ENCODE results near the gene TRIP4. TPM values are rescaled to one million over a fixed set of nuclear protein-coding genes. Genes with fewer than 3 reads are reported as not detected.

TRIP4 gene
- polyA plus RNA-seq, 3 donors: 23.0 to 40.1 (median 35.6) TPM

DNA sequence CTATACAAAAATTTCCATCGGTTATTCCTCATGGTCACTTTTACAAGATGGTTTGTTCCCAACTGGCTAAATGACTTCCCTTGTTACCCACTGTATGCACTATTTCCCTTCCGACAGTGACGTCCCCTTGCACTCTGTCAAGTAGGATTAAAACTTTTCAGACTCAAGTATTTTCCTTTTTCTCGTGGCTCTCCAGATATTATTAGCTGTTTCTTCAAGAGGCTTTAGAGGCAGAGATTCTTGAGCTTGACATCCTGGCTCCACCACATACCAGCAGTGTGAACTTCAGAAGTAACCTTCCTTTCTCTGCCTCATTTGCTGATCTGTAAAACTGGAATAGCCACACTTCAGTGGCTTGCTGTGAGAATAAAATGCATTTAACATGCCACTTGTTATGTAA, 45.7 kb upstream of the TRIP4 start:
- TF ChIP-seq, protein P1, sequence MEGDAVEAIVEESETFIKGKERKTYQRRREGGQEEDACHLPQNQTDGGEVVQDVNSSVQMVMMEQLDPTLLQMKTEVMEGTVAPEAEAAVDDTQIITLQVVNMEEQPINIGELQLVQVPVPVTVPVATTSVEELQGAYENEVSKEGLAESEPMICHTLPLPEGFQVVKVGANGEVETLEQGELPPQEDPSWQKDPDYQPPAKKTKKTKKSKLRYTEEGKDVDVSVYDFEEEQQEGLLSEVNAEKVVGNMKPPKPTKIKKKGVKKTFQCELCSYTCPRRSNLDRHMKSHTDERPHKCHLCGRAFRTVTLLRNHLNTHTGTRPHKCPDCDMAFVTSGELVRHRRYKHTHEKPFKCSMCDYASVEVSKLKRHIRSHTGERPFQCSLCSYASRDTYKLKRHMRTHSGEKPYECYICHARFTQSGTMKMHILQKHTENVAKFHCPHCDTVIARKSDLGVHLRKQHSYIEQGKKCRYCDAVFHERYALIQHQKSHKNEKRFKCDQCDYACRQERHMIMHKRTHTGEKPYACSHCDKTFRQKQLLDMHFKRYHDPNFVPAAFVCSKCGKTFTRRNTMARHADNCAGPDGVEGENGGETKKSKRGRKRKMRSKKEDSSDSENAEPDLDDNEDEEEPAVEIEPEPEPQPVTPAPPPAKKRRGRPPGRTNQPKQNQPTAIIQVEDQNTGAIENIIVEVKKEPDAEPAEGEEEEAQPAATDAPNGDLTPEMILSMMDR (IDR thresholded peaks at IDR 0.05): no peak
- no peak overlapping the region for H3K9ac ChIP-seq (ENCODE audit: insufficient read depth, low read length, poor library complexity, severe bottlenecking)
- Mint-ChIP-seq H3K27me3 (ENCODE audit: low read depth in 3 of 3) (no peaks in the 10 kb centered on the region), H3K4me1 (no peaks in the 10 kb centered on the region), H3K36me3 (peaks cover 33 to 42% of the 10 kb centered on the region in 2 donors), H3K9me3 (no peaks in the 10 kb centered on the region), H3K27ac (no peak overlapping the region), H3K4me3 (no peak overlapping the region)
- H3K4me3 ChIP-seq (replicated peaks in 1 of 3; ENCODE audit: low read depth in 2 of 3, low read length in 3 of 3): no peak overlapping the region
- 100% methylated on average over 1 of the region's 4 CpGs for WGBS (ENCODE audit: insufficient coverage)
- no peak overlapping the region for H2AFZ ChIP-seq (ENCODE audit: insufficient read depth, low read depth, low read length, poor library complexity, severe bottlenecking)
- intact Hi-C loops (cut with micrococcal nuclease): no loop called here
- no peaks in the 10 kb centered on the region for H3K9me3 ChIP-seq (replicated peaks in 1 of 2; ENCODE audit: control insufficient read depth in 1 of 2, insufficient read depth in 1 of 2, low read length in 2 of 2)
- DNase-seq: no peak
- H3K27ac ChIP-seq (ENCODE audit: low read depth in 1 of 2, low read length in 2 of 2): no peak overlapping the region
- H4K20me1 ChIP-seq (ENCODE audit: insufficient read depth, low read length): peaks cover 37% of the 10 kb centered on the region
- peaks cover 40% of the 10 kb centered on the region for H3K79me2 ChIP-seq (ENCODE audit: insufficient read depth, low read length)
- H3K4me2 ChIP-seq (replicated peaks; ENCODE audit: extremely low read depth, low read length, poor library complexity, severe bottlenecking): no peak overlapping the region
- peaks cover 19 to 61% of the 10 kb centered on the region in 2 donors for H3K36me3 ChIP-seq (replicated peaks in 1 of 2; ENCODE audit: control insufficient read depth in 1 of 2, insufficient read depth in 2 of 2, low read length in 2 of 2)
- H3K4me1 ChIP-seq (ENCODE audit: control insufficient read depth in 1 of 2, insufficient read depth in 2 of 2, low read length in 2 of 2): no peaks in the 10 kb centered on the region
- no peaks in the 10 kb centered on the region for H3K27me3 ChIP-seq (ENCODE audit: control insufficient read depth in 2 of 2, insufficient read depth in 2 of 2, low read length in 2 of 2)

DNA sequence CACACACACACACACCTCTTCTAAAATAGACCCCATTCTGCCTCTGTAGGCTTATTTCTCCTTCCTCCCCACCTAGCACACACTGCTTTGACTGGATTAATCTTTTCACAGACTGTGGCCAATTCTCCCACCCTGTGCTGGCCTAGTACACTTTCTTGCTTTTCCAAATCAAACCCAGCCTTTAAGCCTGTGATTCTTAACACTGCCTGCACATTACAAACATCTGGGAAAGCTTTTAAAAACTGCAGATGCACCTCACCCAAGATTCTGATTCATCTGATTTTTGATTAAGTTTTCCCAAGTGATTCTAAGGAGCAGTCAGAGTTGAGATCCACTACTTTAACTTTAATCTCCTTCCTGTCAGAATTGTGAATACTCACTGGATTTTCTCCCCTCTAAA, 44.4 kb upstream of the TRIP4 start:
- Histone ChIP-seq H3K27me3 (ENCODE audit: control insufficient read depth in 2 of 2, insufficient read depth in 2 of 2, low read length in 2 of 2) (no peaks in the 10 kb centered on the region), H4K20me1 (ENCODE audit: insufficient read depth, low read length) (peaks cover 41% of the 10 kb centered on the region), H3K9ac (ENCODE audit: insufficient read depth, low read length, poor library complexity, severe bottlenecking) (no peak overlapping the region), H3K4me1 (ENCODE audit: control insufficient read depth in 1 of 2, insufficient read depth in 2 of 2, low read length in 2 of 2) (no peaks in the 10 kb centered on the region), H3K27ac (ENCODE audit: low read depth in 1 of 2, low read length in 2 of 2) (no peak overlapping the region), H3K9me3 (replicated peaks in 1 of 2; ENCODE audit: control insufficient read depth in 1 of 2, insufficient read depth in 1 of 2, low read length in 2 of 2) (no peaks in the 10 kb centered on the region), H3K4me2 (replicated peaks; ENCODE audit: extremely low read depth, low read length, poor library complexity, severe bottlenecking) (no peak overlapping the region), H3K36me3 (replicated peaks in 1 of 2; ENCODE audit: control insufficient read depth in 1 of 2, insufficient read depth in 2 of 2, low read length in 2 of 2) (peaks cover 19 to 67% of the 10 kb centered on the region in 2 donors), H3K79me2 (ENCODE audit: insufficient read depth, low read length) (peaks cover 53% of the 10 kb centered on the region), H3K4me3 (replicated peaks in 1 of 3; ENCODE audit: low read depth in 2 of 3, low read length in 3 of 3) (no peak overlapping the region), H2AFZ (ENCODE audit: insufficient read depth, low read depth, low read length, poor library complexity, severe bottlenecking) (no peak overlapping the region)
- peaks cover 0 to 1% (median 0%) of the 10 kb centered on the region in 3 donors for H3K27me3 Mint-ChIP-seq (ENCODE audit: low read depth in 3 of 3)
- TF ChIP-seq, protein P1 (IDR thresholded peaks at IDR 0.05): no peak
- intact Hi-C loops (cut with micrococcal nuclease): no loop called here
- no peak for DNase-seq
- peaks cover 37 to 47% of the 10 kb centered on the region in 2 donors for H3K36me3 Mint-ChIP-seq
- H3K9me3 Mint-ChIP-seq: peaks cover 0 to 2% (median 0%) of the 10 kb centered on the region in 7 donors
- H3K4me1 Mint-ChIP-seq: no peaks in the 10 kb centered on the region
- peak overlapping the region in 1 of 7 donors; percentile 33 for H3K27ac Mint-ChIP-seq
- no peak overlapping the region for H3K4me3 Mint-ChIP-seq

Data from CD14-positive monocyte (primary cell).